Measurements from ENCODE around the gene PLTP. TPM values are rescaled to one million over a fixed set of nuclear protein-coding genes. Genes with fewer than 3 reads are reported as not detected.
A peak's percentile ranks its signal among the peaks of the same experiment; 100 is the strongest.

Gene PLTP
- total RNA-seq, 1 experiment from 2014 or later, result 62.5 TPM

- Histone ChIP-seq H2AFZ (ENCODE audit: low read length) (no peak overlapping the region), H2BK120ac (ENCODE audit: low read depth, low read length, poor library complexity, severe bottlenecking) (no peak overlapping the region), H2BK5ac (ENCODE audit: insufficient read length, low read length) (no peak overlapping the region), H3K79me1 (ENCODE audit: insufficient read depth, low read depth, low read length, poor library complexity, severe bottlenecking) (no peaks in the 10 kb centered on the region), H4K5ac (ENCODE audit: insufficient read length, low read depth, low read length) (no peak overlapping the region), H2BK20ac (ENCODE audit: low read depth, low read length, poor library complexity, severe bottlenecking) (no peak overlapping the region), H2BK12ac (ENCODE audit: insufficient read length, low read depth, low read length) (no peak overlapping the region), H3K79me2 (ENCODE audit: insufficient read depth, low read length) (peaks cover 3% of the 10 kb centered on the region; the same call in 1 of the 2 replicates), H3K23me2 (ENCODE audit: insufficient read length, low read depth, low read length, poor library complexity, severe bottlenecking) (peaks cover 5% of the 10 kb centered on the region), H3K27me3 (ENCODE audit: insufficient read depth, low read length) (no peaks in the 10 kb centered on the region), H4K8ac (replicated peaks; ENCODE audit: insufficient read length, low read depth, low read length) (no peak overlapping the region), H3K4me1 (ENCODE audit: insufficient read depth, low read length) (peaks cover 2% of the 10 kb centered on the region; the same call in 1 of the 2 replicates), H3K18ac (ENCODE audit: insufficient read length, low read depth, low read length) (no peak overlapping the region), H3T11ph (ENCODE audit: low read length) (no peak overlapping the region), H2AK5ac (ENCODE audit: insufficient read length, low read length) (no peak overlapping the region), H3K14ac (ENCODE audit: insufficient read depth, low read length) (no peak overlapping the region), H3K23ac (ENCODE audit: insufficient read length, low read depth, low read length) (no peak overlapping the region), H4K20me1 (ENCODE audit: control insufficient read depth, insufficient read depth, insufficient read length) (peaks cover 2% of the 10 kb centered on the region), H3K56ac (ENCODE audit: insufficient read length, low read depth, low read length) (no peak overlapping the region), H3K4ac (ENCODE audit: low read depth, low read length) (no peak overlapping the region), H3K9me3 (ENCODE audit: control insufficient read depth, low read depth, low read length) (no peaks in the 10 kb centered on the region), H3K9ac (ENCODE audit: extremely low read depth, insufficient read length, low read length) (no peak overlapping the region), H3K4me2 (ENCODE audit: insufficient read depth, insufficient read length, low read length) (no peak overlapping the region), H3K27ac (ENCODE audit: insufficient read length, low read depth, low read length) (no peak overlapping the region), H2BK15ac (ENCODE audit: low read depth, low read length) (no peak overlapping the region; the same call in 1 of the 2 replicates), H4K91ac (ENCODE audit: insufficient read length, low read depth, low read length) (no peak overlapping the region)
- Mint-ChIP-seq H3K36me3 (ENCODE audit: insufficient read depth in 1 of 3, low read depth in 3 of 3) (peaks cover 0 to 7% (median 2%) of the 10 kb centered on the region in 3 experiments; a peak in 3 of 7 replicates), H3K27me3 (ENCODE audit: low read depth) (no peaks in the 10 kb centered on the region), H3K4me1 (peaks cover 22% of the 10 kb centered on the region in 2 experiments), H3K27ac (0 out of 7 replicates have a peak overlapping the region, but pooled peaks of 1 of the 3 experiments have one; percentile 61), H3K4me3 (no peak overlapping the region), H3K9me3 (no peaks in the 10 kb centered on the region)
- no peak for DNase-seq
- TF ChIP-seq CTCF (conservative IDR thresholded peaks at IDR 0.05), result no peak
- WGBS (ENCODE audit: extremely low coverage, insufficient read length, low lambda C conversion rate), result no CpG with 5 or more reads among the region's 7 CpGs
These were observed 50.5 kb downstream of the PLTP start for GRCh38 chr20:45861221-45862075.
